Stomach (tissue), 4 donors: Measurements from ENCODE around the gene TTLL8.

Experiments used
- EP300 ChIP-seq: sonication (generic); formaldehyde crosslinking; IDR thresholded peaks from one replicate; pipeline ENCODE4 v1.6.1; 2017; ENCODE audit warnings: antibody characterized with exemption
- POLR2A ChIP-seq, 4 donors: fragments of 450-650 bp; IDR thresholded peaks; one replicate each; pipeline ENCODE4 v1.6.1; 2016; ENCODE audit warnings: antibody characterized with exemption in 4 of 4, control low read depth in 2 of 4, mild to moderate bottlenecking in 1 of 4, moderate library complexity in 1 of 4
- POLR2AphosphoS5 ChIP-seq, 3 donors: sonication (generic); formaldehyde crosslinking; IDR thresholded peaks; one replicate each; pipeline ENCODE4 v1.6.1; 2016; ENCODE audit warnings: antibody characterized with exemption in 3 of 3
- TF ChIP-seq, protein P1 (sequence below), 7 experiments: fragments of 450-650 bp in 4 of 7; fragments of 200-600 bp in 3 of 7; sonication (generic) in 3 of 7; IDR thresholded peaks; one replicate each; pipeline ENCODE4 v1.5.1; 2016 to 2019; ENCODE audit warnings: antibody characterized with exemption in 7 of 7, control low read depth in 2 of 7, mild to moderate bottlenecking in 1 of 7

DNA sequence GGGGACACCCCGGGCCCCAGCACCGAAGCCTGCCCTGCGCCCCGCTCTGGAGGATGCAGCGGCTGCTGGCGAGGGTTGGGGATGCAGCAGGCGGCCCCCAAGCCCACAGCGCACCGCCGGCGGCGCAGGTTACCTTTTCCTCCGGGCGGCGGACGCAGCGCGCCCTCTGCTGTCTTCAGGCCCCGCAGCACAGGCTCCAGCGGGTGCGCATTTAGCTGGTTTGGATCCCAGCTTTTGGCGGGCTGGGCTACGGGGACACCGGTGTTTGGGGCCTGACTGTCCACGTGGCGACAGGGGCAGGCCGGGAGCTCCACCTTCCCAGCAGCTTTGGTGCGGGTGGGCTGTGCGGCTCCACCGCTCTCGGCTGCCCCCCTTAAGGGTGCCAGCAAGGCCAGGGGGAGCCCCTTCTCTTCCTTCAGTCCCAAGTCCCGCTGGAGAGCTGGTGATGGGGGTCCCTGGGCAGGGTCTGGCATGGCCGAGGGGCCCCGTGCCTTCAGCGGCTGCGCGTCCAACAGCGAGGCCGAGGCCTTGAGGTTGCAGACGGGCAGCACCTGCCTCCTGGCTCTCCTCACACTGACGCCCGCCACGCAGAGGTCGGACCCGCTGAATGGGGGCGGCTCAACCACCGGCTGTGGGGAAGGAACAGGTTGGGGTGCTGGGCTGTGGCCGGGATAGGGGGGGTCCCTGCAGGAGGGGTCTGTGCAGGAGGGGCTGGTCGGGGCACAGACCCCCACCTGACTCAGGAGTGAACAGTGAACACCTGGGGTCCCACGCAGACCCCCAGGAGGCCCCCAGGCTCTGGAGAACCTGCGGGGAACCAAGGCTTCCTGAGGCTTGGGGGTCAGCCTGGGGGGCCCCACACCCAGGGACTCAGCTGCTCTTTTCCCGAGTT lies 27.6 kb downstream of the TTLL8 start:
- TF ChIP-seq, protein P1, sequence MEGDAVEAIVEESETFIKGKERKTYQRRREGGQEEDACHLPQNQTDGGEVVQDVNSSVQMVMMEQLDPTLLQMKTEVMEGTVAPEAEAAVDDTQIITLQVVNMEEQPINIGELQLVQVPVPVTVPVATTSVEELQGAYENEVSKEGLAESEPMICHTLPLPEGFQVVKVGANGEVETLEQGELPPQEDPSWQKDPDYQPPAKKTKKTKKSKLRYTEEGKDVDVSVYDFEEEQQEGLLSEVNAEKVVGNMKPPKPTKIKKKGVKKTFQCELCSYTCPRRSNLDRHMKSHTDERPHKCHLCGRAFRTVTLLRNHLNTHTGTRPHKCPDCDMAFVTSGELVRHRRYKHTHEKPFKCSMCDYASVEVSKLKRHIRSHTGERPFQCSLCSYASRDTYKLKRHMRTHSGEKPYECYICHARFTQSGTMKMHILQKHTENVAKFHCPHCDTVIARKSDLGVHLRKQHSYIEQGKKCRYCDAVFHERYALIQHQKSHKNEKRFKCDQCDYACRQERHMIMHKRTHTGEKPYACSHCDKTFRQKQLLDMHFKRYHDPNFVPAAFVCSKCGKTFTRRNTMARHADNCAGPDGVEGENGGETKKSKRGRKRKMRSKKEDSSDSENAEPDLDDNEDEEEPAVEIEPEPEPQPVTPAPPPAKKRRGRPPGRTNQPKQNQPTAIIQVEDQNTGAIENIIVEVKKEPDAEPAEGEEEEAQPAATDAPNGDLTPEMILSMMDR (IDR thresholded peaks at IDR 0.05) = peak in 5 of 7 experiments; percentile 85 to 96 (median 89)
- TF ChIP-seq EP300 = no peak
- TF ChIP-seq POLR2A (IDR thresholded peaks at IDR 0.05) = no peak
- peak in 1 of 3 donors; percentile 66 for TF ChIP-seq POLR2AphosphoS5 (IDR thresholded peaks at IDR 0.05)
